ENCODE data around the gene FNDC11.

FNDC11 gene

GRCh38 chr20:63589261-63590217 lies 35.6 kb downstream of the FNDC11 start:
- no peak for TF ChIP-seq TAF1 (IDR thresholded peaks at IDR 0.05; ENCODE audit: borderline replicate concordance, insufficient read depth, low read length)
- no peak for TF ChIP-seq POLR2AphosphoS5 (IDR thresholded peaks at IDR 0.05; ENCODE audit: low read depth, low read length)
- TF ChIP-seq REST (IDR thresholded peaks at IDR 0.05; ENCODE audit: insufficient read depth in 1 of 2, low read depth in 2 of 2, low read length in 2 of 2) = no peak
- TF ChIP-seq SIN3A (IDR thresholded peaks at IDR 0.05; ENCODE audit: borderline replicate concordance, insufficient read depth, low read length) = no peak
- TF ChIP-seq FOXP2 (optimal IDR thresholded peaks at IDR 0.05; ENCODE audit: borderline replicate concordance, extremely low read depth, extremely low read length, insufficient read depth) = no peak

- TF ChIP-seq FOXP2 (optimal IDR thresholded peaks at IDR 0.05; ENCODE audit: borderline replicate concordance, extremely low read depth, extremely low read length, insufficient read depth) (no peak), TAF1 (IDR thresholded peaks at IDR 0.05; ENCODE audit: borderline replicate concordance, insufficient read depth, low read length) (no peak), REST (IDR thresholded peaks at IDR 0.05; ENCODE audit: insufficient read depth in 1 of 2, low read depth in 2 of 2, low read length in 2 of 2) (no peak), SIN3A (IDR thresholded peaks at IDR 0.05; ENCODE audit: borderline replicate concordance, insufficient read depth, low read length) (no peak), POLR2AphosphoS5 (IDR thresholded peaks at IDR 0.05; ENCODE audit: low read depth, low read length) (no peak)
These were observed 36.5 kb downstream of the FNDC11 start for GRCh38 chr20:63590218-63591146.

GRCh38 chr20:63591147-63591533 lies 37.2 kb downstream of the FNDC11 start:
- no peak for TF ChIP-seq FOXP2 (optimal IDR thresholded peaks at IDR 0.05; ENCODE audit: borderline replicate concordance, extremely low read depth, extremely low read length, insufficient read depth)
- no peak for TF ChIP-seq TAF1 (IDR thresholded peaks at IDR 0.05; ENCODE audit: borderline replicate concordance, insufficient read depth, low read length)
- no peak for TF ChIP-seq SIN3A (IDR thresholded peaks at IDR 0.05; ENCODE audit: borderline replicate concordance, insufficient read depth, low read length)
- TF ChIP-seq POLR2AphosphoS5 (IDR thresholded peaks at IDR 0.05; ENCODE audit: low read depth, low read length) = no peak
- TF ChIP-seq REST (IDR thresholded peaks at IDR 0.05; ENCODE audit: insufficient read depth in 1 of 2, low read depth in 2 of 2, low read length in 2 of 2) = no peak

- TF ChIP-seq REST (IDR thresholded peaks at IDR 0.05; ENCODE audit: insufficient read depth in 1 of 2, low read depth in 2 of 2, low read length in 2 of 2) = no peak
- no peak for TF ChIP-seq SIN3A (IDR thresholded peaks at IDR 0.05; ENCODE audit: borderline replicate concordance, insufficient read depth, low read length)
- no peak for TF ChIP-seq POLR2AphosphoS5 (IDR thresholded peaks at IDR 0.05; ENCODE audit: low read depth, low read length)
- TF ChIP-seq TAF1 (IDR thresholded peaks at IDR 0.05; ENCODE audit: borderline replicate concordance, insufficient read depth, low read length) = no peak
These were observed 37.9 kb downstream of the FNDC11 start for GRCh38 chr20:63591786-63592355.

Measured in PFSK-1 (cell line).